Stimulated activated CD4-positive, alpha-beta T cell treated with anti-CD3 and anti-CD28 coated beads, Interleukin-2, amount 100 ng/mL, for 24 hours (primary cell): Measurements from ENCODE around the gene POU2F3.

Source experiments
- DNase-seq, 2 donors: peaks; one replicate each; pipeline ENCODE4 v3.0.0-alpha.2; 2020

Gene POU2F3

DNA sequence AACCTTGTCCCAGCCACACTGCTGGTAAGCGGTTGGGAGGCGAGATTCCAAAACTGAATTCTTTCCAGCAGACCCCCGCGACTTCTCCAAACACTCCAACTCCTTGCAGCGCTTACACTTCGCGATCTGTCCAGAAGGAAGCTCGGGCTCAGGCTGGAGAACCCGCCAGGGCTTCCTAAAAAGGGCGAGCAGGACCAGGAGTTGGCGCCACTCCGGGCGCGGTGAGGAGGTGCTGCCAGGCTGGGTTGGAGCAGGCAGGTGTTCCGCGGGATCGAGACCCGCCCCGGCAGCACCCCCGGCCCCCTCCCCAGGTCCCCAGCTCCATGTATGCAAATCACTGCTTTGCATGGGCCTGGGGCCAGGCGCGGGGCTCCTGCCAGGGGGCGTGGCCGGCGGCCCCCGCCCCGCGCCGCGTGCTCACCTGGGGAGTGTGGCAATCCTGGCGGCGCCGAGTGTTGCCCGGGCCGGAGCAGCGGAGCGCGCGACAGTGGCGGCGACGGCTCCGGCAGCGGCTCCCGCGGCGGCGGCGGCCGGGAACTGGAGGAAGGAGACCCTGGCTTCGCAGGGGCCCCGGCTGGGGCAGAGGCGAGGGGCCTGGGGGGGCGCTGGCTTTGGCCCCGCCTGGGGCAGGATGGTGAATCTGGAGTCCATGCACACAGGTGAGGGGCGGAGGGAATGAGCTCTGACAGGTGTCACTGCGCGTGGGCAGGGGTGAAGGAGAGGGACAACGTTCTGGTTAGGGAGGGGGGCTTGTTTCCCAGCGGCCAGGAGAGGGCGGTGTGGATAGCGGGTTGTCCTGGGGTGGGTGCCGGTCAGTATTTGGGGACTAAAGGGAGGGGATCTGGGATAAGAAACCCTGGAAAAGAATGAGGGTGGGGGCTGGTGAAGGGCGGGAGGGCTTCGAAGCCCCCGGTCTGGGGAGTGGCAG, at the start of gene POU2F3:
TSS of gene POU2F3 (plus strand) at position 428 of the 928 bp plus-strand sequence. CDS start at position 632, 204 bp downstream.
- DNase-seq = no peak

DNA sequence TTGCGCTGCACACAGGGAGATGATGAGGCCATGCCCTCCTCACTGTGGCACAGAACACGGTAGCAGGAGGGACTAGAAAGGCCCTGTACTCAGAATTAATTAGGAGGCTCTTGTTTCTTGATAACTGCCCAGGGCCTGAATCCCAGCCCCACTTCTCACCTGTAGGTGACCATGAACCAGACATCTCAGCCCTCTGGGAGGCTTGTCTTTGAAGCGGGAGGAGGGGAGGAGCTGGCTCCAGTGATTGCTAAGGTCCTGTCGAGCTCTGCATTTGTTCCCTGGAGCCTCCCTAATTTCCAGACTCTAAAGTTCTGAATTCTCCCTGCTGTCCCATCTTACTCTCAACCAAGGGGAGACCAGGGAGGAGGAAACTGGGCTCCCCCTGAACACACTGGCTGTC, 48.9 kb upstream of the POU2F3 start:
- DNase-seq = no peak

DNA sequence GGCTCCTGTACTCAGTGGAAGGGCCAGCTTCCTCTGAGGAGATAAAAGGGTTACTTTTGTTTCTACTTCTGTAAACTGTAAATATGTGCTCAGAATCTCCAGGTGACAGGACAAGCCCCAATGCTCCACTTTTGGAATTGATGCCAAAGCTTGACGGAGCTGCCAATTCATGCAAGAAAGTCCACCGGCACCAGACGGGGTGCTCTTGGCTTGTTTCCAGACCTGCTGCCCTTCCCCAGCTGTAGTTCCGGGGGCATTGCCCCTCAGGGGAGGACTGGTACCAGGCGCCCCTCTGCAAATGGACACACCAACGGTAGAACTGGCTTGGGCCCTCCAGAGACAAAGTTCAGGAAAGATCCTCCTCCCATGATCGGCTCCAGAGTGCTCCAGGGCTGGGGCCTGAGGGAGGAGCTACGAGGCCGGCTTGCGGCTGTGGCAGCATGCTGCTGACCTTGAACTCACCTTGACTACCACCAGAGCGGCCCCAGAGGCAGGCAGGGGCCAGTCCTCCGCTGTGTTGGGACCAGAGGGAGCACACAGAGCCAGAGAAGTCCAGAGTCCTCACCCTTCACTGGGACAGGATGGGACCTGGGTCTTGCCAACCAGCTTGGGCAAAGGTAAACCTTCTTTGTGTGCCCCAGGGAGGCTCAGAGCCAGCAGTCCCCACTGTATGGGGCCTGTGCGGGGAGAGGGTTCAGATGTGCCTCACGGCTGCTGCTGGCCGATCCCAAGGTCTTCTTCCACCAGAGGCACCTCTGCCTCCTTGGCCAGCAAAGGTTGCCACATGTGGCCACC, 46.9 kb upstream of the POU2F3 start:
- no peak for DNase-seq

DNA sequence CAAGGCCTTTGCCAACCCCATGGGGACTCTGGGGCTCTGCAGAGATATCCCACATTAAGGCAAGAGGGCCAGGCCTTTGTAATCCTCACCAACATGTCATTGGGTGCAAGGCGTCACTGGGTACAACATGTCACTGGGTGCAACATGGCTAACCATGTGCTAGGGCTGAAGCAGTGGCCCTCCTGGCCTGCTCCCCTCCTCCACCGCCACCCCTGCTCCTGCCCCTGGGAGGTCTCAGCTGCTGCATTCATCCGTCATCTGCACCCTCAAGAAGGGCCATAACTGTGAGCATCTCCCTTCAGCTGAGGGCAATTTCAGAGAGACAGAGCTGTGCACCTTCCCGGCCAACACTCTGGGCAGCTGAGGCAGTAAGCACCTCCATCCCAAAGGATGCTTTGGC, 45.8 kb upstream of the POU2F3 start:
- no peak for DNase-seq

DNA sequence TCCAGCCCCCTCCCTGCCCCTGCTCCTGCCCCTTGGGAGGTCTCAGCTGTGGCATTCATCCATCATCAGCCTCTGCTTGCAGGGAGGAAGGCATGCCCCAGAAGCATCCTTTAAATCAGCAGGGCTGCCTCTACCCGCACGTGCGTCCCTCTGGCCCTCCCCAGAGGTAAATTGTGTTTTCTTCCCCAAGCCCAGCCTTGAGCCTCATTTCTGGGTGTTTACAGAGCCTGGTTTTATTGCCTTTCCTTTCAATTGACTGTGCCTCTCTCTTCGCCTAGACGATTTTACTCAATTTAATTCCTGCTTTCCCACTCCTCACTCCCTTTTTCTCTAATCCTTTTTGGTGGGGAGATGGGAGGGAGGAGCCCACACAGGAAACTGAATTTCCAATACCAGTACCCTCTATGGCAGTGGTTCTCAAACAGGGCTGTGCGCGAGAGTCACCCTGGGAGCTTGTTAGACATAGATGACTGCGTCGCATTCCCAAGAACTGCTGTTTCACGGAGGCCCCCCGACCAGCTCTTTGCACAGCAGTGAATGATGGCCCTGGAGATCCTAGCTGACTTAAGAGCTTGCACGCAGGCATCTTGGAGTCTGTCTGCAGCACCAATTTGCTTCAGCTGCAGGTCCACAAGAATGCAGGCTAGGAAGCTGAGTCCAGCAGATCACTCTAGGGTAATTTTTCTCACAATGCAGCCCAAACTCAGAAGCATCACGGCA, 44.2 kb upstream of the POU2F3 start:
- no peak for DNase-seq

DNA sequence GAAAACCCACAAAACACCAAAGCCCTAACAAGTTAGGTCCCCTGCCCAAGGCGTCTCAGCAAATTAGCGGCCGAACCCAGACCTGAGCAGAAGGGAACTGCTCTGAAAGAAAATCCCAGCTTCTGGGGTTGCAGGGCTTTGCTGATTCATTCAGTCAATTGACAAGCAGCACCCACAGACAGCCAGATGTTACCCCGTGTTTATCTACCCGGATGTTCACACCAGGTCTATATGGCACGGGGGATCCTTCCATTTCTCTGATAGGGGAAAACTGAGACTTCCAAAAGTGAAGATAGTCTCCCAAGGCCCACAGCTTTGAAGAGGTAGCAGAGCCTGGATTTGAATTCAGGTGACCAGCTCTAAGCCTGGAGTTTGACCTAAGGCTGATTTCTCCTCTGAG, 43.1 kb upstream of the POU2F3 start:
- DNase-seq = no peak

DNA sequence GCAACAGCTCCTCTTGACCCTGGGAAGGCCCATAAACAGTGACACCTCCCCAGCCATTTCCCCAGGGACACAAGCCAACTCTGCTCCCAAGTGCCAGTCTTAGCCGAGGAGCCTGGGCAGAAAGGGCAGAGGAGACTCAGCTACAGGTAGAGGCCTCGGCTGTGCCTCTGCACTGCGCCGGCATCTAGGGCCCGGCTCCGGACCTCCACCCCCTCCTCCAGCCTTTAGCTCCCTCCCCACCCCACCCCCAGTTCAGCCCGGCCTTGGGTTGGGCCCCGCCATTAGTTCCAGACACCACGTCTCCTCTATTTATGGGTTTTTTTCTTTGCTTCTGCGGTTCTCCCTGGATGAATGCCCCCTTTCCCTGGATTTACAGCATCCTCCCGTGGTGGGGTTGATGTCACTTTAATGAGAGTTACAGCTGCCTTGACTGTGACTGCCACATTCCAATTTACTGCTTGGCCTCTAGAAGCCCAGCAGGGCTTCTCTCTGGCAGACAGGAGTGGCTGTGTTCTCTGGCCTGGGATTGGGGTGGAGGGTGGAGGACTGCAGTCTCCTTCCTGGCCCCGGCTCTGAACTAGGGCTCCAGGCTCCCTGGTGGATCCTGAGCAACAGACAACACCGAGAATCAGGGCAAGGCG, 42.6 kb upstream of the POU2F3 start:
- no peak for DNase-seq

DNA sequence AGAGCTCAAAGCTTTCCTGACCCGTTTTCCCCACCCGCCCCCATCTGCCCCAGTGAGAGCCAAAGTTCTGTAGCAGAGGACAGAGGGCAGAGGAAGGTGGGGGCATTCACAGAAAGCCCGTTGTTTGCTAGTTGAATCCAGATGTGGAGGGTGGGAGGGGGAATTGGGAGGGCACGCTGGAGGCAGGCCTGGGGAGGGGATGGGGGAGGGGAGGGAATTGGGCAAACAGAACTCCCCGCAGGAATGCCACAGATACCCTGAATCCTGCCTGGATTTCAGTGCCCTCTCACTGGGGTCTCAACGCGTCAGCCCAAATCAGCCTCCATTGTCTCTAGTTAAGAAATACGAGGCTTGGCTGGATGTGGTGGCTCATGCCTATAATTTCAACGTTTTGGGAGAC, 42.0 kb upstream of the POU2F3 start:
- DNase-seq = no peak

DNA sequence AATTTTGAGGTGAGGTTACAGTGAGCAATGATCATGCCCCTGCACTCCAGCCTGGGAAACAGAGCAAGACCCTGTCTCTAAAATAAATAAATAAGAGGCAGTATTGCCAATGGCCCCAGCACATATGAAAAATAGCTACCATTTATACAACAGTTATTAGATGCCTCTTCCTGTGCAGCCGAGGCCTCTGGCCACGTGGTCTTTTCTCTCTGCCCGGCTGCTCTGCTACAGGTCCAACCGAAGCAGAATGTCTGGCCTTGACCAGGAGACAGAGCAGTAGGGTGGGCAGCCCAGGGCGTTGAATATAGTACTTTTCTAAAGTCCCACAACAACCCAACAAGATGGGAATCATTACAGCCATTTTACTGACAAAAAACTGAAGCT, 41.5 kb upstream of the POU2F3 start:
- no peak for DNase-seq

DNA sequence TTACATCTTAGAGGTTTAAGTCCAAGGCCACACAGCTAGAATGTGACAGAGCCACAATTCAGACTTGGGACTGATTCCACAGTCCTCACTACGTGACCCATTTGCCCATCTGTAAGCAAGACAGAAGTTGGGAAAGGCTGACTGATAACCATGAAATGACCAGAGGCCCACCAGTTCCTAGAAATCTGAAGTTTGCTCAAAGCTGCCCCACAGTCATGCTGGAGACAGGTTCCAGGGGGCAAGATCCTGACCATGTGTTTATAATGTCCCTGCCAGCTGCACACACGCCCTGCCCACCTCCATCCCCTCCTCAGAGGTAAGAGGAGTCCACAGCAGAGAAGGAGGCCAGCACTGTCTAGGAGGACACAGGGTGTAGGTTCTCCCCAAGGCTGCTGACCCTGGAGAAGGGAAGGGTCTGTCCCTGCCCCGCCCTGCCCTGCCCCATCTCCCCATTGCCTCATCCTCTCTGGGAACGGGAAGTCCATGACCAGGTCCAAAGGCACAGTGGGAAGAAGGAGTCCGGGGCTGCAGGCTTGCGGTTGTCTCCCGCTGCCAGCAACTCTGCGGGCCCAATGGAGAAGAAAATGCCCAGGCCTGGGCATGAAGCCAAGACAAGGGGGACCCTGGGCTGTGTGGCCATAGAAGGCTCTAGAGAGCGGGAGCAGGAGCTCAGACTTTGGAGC, 41.0 kb upstream of the POU2F3 start:
- DNase-seq = no peak

DNA sequence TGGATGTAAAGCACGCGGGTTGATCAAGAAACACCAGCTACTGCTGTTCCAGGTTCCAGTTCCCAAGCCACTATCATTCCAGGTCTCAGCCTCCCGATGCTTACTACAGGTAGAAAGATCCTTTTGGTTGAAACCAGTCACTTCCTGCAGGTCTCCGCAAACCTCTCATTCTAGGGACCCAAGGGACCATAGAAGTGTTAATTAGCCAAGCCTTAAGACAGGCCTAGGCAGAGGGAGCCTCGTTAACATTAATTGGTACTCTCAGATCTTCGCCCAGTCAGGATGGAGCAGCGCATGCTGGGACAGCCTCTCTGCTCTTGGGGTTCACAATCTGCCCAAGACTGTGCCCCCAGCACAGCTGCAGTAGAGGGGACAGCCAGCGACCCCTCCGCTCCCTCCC, 40.3 kb upstream of the POU2F3 start:
- no peak for DNase-seq

DNA sequence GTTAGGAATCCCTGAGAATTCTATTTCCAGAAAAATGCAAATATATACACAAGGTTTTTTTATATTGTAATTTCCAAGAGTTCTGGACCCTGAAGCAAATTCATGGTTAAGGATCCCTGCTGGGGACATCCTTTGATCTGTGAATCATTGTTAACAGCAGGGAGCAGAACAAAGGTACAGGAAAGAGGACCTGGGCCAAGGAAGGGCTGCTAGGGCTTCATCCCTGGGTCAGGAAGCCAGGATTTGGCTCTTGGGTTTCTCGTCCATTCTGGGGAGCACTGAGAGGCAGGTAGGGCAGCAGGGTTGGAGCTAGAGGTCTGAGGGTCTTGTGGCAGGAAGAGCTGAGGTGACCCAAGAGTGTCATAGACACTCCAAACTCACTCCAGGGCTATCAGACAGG, 39.3 kb upstream of the POU2F3 start:
- no peak for DNase-seq

DNA sequence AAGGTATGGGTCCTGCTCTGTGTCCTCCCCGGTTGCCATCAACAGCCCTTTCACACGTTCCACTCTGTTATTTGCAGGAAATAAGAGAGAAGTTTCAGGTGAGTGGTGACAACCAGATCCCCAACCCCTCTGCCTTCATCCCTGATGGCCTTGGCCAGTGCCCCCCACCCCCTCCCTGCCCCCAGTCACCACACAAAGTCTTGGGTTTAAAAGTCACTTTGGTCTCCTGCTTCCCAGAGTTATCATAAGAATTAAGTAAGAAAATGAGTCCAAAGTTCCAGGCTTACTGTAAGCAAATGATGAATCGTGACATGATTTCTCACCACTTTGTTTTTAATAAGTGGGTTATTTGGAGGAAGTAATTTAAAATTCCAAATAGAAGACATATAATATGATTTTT, 38.3 kb upstream of the POU2F3 start:
- DNase-seq = no peak

DNA sequence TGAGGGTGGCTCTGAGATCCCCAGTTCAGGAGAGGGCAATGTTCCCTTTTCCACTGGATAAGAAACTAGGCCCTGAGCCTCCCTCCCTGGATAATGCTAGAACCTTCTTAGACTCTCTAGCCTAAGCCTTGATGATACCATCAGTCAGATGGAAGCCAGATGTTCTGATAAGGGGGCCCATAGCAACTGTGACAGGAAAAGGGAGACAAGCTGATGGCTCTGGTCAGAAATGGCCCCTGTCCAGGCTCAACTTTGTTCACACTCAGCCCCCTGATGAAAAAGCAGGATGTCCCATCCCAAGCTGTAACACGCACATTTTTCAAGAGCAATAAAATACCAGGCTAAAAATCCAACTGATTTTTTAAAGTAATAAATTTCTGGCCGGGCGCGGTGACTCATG, 36.3 kb upstream of the POU2F3 start:
- no peak for DNase-seq

DNA sequence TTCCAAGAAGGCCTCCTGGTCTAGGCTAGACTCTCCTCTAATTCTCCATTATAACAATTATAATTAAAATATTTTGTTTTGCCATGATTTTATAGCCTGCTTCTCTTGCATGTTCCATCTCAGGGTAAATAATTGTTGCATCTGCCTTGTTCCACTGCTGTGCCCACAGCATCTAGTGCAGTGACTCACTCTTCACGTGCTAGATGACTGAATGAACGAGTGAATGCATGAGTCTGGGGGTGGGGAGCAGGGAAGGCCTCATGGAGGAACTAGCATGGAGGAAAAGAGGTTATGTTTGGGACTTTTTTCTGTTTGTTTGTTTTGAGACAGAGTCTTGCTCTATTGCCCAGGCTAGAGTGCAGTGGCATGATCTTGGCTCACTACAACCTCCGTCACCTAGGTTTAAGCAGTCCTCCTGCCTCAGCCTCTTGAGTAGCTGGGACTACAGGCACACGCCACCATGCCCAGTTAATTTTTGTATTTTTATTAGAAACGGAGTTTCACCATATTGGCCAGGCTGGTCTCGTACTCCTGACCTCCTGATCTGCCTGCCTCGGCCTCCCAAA, 34.3 kb upstream of the POU2F3 start:
- no peak for DNase-seq

DNA sequence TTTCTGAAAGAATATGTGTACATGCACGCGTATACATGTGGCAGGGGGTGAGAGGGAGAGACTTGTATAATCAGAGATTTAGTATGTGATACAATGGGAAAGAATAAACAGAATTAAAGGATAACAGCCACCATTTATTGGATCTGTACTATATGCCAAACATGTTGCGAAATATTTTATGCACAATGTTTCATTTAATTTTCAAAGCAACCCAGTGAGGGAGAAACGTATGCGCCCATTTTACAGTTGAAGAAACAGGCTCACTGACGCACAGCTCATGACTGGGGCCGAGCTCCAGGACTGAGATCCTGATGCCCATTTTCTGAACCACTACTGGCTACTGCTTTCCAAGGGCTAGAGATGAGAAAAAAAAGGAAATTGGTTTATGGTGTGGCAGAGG, 32.4 kb upstream of the POU2F3 start:
- no peak for DNase-seq

DNA sequence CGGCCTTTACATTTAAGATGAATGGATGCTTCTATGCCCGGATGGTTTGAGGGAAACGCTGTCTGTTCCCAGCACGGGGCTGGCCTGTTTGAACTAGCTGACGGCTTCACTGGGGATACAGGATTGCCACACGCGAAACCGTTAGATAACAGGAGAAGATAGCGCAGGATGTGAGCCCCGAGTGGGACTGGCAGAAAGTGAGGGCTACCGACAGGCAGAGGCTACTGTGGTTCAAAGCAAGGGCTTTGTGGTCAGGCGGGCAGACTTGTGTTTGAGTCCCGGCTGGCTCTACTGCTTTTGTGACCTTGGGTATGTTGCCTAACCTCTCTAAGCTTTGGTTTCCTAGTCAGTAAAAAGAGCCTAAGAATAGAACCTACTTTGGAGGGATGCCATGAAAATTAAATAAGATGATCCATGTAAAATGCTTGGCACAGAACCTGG, 31.9 kb upstream of the POU2F3 start:
- DNase-seq = no peak

DNA sequence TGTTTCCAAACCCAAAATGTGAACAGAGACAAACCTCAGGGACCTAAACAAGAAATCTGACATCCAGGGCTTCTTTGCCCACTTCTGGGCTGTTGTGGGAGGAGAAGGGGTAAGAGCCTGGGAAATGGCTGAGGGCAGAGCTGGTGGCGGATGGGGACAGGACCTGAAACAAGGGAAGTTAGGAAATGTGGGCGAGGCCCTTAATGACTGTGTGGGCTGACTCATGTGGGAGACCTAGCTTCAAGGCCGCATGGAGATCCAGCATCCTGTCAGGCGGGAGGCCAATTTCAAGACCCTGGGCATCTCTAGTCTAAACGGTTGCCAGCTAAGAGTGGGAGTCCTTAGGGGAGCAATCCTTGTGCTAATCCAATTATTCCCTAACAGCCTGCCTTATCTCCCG, 31.2 kb upstream of the POU2F3 start:
- no peak for DNase-seq

DNA sequence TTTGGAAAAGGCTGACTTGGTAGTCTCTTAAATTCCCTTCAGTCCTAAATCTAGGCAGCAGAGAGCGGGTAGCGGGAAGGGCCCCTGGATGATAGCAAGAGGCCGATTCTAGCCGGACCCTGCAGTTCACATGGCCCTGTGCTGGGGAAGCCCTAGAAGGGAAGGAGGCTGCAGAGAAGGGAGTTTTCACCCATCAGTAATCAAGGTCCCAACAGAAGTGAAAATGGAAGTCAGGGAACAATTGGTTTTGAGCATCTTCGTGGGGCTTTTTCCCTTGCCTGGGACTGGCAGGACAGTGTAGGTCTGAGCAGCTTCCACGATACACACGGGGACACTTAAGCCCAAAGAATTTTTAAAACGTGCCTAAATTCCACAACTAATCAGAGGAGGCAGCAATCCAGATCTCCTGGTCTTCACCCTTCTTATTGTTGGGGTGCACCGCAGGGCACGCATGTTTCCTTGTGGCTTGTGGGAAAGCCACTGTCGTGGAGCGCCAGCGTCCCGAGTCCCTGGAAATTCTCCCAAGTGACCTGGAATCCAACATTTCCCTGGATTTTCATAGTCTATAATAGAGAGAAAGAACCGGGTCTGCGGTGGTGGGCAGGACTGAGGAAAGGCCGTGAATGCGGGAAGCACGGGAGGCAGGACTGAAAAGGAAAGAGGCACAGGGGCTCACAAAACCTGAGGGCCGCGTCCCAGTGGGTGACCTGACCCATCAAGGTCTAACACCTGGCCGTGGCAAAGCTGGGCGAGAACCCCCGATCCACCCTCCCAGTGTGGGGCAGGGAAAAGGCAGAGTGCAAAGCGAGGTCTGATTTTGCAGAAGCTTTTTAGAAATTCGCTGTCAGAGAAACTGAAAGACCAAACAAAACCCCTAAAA, 30.0 kb upstream of the POU2F3 start:
- DNase-seq = peak in 1 of 2 donors; percentile 19

DNA sequence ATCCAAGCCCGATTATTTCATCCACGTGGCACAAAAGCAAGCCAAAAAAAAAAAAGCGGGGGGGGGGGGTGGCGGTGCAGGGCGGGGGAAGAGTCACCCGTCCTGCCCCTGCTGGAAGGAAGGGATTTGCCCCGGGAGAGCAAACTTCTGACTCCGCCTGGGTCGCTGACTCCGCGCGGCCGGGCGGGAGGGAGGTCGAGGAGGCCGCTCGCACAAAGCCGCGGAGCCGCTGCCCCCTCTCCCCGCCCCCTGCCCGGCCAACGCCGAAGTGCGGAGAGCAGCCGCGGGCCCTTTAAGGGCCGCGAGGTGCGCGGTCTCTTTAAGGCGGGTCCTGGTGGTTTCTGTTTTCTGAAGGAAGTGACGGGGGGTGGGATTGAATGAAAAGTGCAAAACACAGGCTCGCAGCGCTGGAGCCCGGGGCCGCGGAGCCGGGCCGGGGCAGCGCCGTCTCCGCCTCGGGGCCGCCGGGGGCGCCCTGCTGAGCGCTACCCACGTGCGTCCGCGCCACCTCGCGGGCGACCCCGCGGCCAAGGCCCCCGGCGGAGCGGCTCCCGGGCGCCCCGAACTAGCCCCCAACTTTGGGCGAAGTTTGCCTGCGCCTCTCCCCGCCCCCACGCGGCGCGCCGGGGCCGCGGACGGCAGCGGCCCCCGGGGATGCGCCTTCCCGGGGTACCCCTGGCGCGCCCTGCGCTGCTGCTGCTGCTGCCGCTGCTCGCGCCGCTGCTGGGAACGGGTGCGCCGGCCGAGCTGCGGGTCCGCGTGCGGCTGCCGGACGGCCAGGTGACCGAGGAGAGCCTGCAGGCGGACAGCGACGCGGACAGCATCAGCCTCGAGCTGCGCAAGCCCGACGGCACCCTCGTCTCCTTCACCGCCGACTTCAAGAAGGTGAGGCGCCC, 29.1 kb upstream of the POU2F3 start, which contains the start of gene OAF:
TSS of gene OAF (plus strand) at position 407 of the 896 bp plus-strand sequence. CDS start at position 655, 248 bp downstream.
- DNase-seq = peak; percentile 50 to 58
